C4-2B (cell line): ENCODE results near the gene TRIM21.

Experiments
- H3K27ac ChIP-seq: fragments of 450-650 bp; 2 replicates; pipeline ENCODE4 v1.5.1; 2017
- ZFX ChIP-seq: fragments of 450-650 bp; IDR thresholded peaks from 2 replicates; pipeline ENCODE4 v1.6.1; 2017
- TF ChIP-seq, protein P1 (sequence below): fragments of 450-650 bp; conservative IDR thresholded peaks from 2 replicates; pipeline ENCODE4 v1.5.1; 2017; ENCODE audit warnings: mild to moderate bottlenecking

The TRIM21 gene

DNA sequence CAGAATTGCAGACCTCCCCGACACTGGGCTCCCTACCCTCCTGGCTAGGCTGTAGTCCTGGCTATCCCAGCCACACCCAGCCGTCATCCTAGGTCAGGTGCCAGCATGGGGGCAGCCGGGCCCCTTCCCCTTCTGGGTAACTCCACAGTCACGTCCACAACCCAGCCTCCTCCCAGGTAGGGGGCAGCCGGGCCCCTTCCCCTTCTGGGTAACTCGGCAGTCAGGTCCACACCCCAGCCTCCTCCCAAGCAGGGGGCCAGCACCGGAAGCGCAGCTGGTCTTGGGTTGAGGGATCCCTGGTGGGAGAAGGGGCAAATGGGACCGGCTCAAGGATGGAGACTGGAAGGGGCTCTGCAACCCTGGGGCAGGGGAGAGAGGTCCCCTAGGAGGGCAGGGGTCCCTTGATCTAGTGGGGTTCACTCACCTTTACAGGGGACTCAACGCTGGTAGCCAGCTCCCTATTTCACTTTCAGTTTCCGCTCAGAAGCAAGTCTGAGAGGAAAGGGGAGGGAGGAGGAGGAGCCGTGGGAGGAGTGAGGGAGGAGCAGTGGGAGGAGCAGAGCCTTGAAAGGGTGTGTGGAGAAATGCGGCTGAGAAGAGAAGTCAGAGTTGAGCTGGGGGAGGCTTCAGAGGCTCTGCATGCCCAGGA is at the start of gene TRIM21:
Gene TRIM21, minus strand, starts transcription at position 494 of the 649 bp plus-strand sequence. CDS start 3,293 bp downstream, outside the sequence.
- TF ChIP-seq, protein P1, sequence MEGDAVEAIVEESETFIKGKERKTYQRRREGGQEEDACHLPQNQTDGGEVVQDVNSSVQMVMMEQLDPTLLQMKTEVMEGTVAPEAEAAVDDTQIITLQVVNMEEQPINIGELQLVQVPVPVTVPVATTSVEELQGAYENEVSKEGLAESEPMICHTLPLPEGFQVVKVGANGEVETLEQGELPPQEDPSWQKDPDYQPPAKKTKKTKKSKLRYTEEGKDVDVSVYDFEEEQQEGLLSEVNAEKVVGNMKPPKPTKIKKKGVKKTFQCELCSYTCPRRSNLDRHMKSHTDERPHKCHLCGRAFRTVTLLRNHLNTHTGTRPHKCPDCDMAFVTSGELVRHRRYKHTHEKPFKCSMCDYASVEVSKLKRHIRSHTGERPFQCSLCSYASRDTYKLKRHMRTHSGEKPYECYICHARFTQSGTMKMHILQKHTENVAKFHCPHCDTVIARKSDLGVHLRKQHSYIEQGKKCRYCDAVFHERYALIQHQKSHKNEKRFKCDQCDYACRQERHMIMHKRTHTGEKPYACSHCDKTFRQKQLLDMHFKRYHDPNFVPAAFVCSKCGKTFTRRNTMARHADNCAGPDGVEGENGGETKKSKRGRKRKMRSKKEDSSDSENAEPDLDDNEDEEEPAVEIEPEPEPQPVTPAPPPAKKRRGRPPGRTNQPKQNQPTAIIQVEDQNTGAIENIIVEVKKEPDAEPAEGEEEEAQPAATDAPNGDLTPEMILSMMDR = no peak
- TF ChIP-seq ZFX = no peak
- H3K27ac ChIP-seq = peak within 1 kb of the TSS; percentile 65

DNA sequence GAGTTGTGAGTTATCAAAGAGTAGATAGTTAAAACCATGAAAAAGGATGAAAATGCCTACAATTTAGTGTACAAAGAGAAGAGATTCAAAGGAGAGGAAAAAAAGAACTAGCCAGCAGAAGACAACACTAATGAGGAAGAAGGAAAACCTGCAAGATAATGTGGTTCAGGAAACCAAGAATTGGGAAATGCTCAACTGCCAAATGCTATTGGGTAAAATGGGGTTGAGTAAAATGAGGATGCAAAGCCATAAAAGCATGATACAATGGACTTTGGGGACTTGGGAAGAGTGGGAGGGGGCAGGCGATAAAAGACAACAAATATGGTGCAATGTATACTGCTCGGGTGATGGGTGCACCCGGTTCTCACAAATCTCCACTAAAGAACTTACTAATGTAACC is 48.0 kb upstream of the TRIM21 start:
- no peak for TF ChIP-seq ZFX
- TF ChIP-seq, protein P1 = no peak
- H3K27ac ChIP-seq = no peak overlapping the region

DNA sequence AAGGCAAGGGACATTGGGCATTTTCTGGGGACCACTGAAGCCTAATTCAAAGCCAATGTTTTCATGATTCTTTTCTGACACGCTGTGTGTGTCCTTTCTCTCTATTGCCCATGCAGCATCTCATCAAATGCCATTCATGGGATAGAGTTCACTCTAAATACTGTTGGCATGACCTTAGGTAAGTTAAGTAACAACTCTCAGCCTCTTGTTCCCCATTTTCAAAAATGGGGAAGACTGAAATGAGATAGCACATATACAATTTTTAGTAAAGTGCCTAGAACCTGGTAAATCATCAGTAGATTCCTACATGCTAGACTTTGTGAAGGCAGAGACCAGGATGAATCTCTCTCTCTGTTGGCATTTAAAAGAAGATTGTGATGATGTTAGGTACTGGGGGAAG is 42.9 kb upstream of the TRIM21 start:
- H3K27ac ChIP-seq = no peak overlapping the region
- no peak for TF ChIP-seq ZFX
- TF ChIP-seq, protein P1 = no peak

DNA sequence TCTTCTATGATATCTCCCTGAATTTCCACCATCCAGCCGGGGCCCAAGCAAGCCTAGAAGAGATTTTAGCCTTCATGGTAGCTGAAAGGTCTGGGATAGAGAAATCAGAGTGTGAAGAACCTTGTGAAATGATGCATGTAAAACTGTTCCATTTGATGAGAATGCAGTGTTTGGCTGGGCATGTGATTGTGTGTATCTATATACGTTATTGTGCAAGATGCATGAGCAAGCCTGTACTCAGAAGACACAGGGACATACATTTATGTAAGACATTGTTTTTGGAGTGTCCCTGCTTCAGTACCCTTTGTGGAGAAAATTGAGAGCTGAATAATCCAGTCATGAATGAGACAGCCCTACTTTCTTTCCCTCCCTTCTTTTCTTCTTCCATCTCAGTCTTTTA is 40.4 kb upstream of the TRIM21 start:
- no peak overlapping the region for H3K27ac ChIP-seq
- TF ChIP-seq ZFX = no peak
- TF ChIP-seq, protein P1 = no peak

DNA sequence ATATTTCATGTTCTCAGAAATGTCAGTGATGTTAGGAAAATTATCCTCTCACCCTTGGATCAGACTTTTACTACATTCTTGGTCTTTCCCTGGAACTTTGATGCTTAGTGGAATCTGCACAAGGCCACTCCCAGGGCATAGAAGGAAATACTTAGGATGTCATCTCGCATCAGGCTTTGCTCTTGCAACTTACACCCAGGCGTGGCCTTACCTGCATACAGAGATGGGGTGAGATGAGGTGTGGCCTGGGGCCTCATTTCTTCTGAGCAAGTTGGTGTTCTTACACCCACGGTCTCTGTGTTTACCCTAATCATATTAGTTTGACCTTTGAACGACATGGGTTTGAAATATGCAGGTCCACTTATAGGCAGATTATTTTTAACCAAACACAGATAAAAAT is 36.5 kb upstream of the TRIM21 start:
- no peak for TF ChIP-seq ZFX
- TF ChIP-seq, protein P1 = no peak
- H3K27ac ChIP-seq = no peak overlapping the region

DNA sequence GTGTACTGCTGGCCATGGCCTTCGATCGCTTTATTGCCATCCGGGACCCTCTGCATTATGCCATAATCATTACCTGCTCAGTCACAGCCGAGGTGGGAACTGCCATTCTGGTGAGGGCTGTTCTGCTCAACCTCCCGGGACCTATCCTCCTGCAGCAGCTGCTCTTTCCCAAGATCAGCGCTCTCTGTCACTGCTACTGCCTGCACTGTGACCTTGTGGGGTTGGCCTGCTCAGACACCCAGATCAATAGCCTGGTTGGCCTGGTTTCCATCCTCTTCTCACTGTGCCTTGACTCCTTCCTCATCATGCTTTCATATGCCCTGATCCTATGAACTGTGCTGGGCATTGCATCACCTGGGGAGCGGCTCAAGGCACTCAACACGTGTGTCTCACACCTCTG is 24.9 kb upstream of the TRIM21 start:
- TF ChIP-seq ZFX = no peak
- TF ChIP-seq, protein P1 = no peak
- no peak overlapping the region for H3K27ac ChIP-seq

DNA sequence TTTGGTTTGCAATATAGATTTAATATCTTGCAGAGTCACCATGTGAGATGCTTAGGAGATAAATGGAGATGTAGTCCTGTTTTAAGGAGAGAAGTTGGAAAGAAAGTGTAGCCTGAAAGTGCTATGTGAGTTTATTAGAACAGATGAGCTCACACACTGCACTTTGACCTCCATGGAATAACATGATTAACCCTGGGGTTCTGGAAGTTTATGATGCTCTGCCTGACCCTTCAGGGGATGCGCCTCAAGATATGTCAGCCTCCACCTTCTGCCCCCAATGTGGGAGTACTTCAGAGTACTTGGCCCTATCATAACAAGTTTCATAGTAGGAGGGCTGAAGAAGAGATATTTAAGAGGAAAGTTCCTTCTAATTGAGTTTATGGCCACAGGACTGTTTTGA is 23.3 kb upstream of the TRIM21 start:
- TF ChIP-seq, protein P1 = no peak
- no peak for TF ChIP-seq ZFX

More for the DNA sequence above, 23.3 kb upstream of the TRIM21 start:
- no peak overlapping the region for H3K27ac ChIP-seq
